OCI-LY7 (cell line): ENCODE measurements around the gene CARMIL1.

Experiments used
- EZH2phosphoT487 ChIP-seq: fragments of 200-600 bp; sonication (generic); IDR thresholded peaks from 2 replicates; pipeline ENCODE4 v1.6.1; 2018; ENCODE audit warnings: low read depth, borderline replicate concordance, mild to moderate bottlenecking, mixed run types, antibody characterized with exemption, low read length, moderate library complexity, mixed read lengths
- TF ChIP-seq, protein P1 (sequence below): fragments of 200-600 bp; sonication (generic); conservative IDR thresholded peaks from 2 replicates; pipeline ENCODE4 v1.5.1; 2014; ENCODE audit warnings: mild to moderate bottlenecking, antibody characterized with exemption, low read length, moderate library complexity, mixed read lengths

DNA sequence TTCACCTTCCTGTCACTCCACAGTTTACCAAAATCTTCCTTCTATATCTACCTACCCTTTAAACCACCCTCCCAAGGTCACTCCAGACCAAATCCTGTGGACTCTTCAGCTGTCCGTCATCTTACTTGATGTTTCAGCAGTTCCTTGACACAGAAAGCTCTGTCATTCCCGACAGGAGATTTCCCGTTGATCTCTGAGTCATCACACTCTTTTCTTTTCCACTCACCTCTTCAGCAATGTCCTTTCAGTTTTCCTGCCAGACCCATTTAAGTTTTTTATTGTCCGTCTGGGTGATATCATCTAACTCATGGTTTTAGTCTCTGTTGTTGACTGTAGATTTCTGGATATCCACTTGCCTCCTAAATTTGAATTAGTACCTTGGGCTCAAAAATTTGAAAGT, 302.9 kb downstream of the CARMIL1 start:
- TF ChIP-seq, protein P1, sequence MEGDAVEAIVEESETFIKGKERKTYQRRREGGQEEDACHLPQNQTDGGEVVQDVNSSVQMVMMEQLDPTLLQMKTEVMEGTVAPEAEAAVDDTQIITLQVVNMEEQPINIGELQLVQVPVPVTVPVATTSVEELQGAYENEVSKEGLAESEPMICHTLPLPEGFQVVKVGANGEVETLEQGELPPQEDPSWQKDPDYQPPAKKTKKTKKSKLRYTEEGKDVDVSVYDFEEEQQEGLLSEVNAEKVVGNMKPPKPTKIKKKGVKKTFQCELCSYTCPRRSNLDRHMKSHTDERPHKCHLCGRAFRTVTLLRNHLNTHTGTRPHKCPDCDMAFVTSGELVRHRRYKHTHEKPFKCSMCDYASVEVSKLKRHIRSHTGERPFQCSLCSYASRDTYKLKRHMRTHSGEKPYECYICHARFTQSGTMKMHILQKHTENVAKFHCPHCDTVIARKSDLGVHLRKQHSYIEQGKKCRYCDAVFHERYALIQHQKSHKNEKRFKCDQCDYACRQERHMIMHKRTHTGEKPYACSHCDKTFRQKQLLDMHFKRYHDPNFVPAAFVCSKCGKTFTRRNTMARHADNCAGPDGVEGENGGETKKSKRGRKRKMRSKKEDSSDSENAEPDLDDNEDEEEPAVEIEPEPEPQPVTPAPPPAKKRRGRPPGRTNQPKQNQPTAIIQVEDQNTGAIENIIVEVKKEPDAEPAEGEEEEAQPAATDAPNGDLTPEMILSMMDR = no peak
- TF ChIP-seq EZH2phosphoT487 = no peak
